Measurements from ENCODE around the gene CACNA1C. TPM values are rescaled to one million over a fixed set of nuclear protein-coding genes. Genes with fewer than 3 reads are reported as not detected.

The CACNA1C gene
- total RNA-seq, 4 donors from 2014 or later: 2.0 to 4.2 (median 2.5) TPM

DNA sequence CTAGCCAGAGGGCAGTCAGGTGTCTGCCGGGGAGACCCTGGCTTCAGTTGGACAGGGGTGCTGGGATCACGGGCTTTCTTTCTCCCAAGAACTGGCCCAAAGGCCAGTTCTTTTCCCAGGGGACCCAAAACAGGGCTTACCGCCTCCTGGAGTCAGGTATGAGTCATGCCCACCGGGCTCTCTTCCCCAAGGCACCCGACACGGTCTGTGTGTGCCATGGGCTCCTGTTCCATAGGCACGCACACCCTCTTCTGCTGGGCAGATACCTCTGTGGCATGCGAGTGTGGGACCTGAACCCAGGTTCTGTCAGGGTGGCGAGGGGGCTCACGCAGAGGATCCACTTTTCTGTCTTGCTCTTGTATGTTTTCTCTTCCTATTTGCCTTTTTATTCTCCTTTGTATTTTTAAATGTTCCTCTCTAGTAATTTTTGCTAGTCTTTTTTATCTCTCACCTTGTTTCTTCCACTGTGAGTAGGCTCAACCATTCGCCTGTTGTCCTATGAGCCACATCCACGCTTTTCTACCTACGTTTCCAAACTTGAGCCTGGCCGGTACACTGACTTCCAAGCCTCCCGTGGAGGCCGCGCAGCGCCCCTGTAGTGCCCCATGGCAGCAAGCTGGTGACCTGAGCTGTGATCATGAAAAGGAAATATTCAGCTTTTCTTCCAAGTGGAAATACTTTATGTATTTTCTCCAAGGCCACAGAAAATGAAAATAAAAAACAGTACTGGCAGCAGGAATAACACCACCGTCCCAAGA lies 362.2 kb downstream of the CACNA1C start:
- TF ChIP-seq, protein P1, sequence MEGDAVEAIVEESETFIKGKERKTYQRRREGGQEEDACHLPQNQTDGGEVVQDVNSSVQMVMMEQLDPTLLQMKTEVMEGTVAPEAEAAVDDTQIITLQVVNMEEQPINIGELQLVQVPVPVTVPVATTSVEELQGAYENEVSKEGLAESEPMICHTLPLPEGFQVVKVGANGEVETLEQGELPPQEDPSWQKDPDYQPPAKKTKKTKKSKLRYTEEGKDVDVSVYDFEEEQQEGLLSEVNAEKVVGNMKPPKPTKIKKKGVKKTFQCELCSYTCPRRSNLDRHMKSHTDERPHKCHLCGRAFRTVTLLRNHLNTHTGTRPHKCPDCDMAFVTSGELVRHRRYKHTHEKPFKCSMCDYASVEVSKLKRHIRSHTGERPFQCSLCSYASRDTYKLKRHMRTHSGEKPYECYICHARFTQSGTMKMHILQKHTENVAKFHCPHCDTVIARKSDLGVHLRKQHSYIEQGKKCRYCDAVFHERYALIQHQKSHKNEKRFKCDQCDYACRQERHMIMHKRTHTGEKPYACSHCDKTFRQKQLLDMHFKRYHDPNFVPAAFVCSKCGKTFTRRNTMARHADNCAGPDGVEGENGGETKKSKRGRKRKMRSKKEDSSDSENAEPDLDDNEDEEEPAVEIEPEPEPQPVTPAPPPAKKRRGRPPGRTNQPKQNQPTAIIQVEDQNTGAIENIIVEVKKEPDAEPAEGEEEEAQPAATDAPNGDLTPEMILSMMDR (IDR thresholded peaks at IDR 0.05): no peak
- no peak for TF ChIP-seq POLR2A (IDR thresholded peaks at IDR 0.05)
- DNase-seq: no peak
- H3K9me3 ChIP-seq: no peaks in the 10 kb centered on the region
- WGBS, 2 donors: 87 to 89% methylated on average over 19 of the region's 19 CpGs
- intact Hi-C loops (cut with DNase I): no loop called here
- no peak overlapping the region for H3K4me3 ChIP-seq (replicated peaks in 1 of 3)
- H3K27me3 ChIP-seq: no peaks in the 10 kb centered on the region
- no peak overlapping the region for H3K27ac ChIP-seq
- no peaks in the 10 kb centered on the region for H3K36me3 ChIP-seq
- H3K4me1 ChIP-seq: no peaks in the 10 kb centered on the region

DNA sequence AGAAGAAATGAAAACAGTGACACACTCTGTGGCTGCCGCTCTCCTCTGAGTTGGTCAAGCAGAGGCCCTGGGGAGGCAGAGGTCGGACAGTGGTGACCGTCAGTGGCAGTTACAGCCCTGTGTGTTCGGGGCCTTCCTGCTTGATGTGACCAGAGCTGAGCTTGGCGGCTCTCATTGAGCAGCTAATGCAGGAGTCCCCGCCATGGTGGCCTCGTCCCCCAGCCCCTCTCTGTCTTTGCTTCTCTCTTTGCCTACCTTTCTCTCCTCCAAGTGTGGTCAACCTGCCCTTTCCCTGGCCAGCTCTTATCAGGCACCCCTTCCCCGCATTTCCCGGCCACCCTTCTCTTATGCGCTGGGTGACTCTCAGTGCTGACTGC lies 362.8 kb downstream of the CACNA1C start:
- 81 to 86% methylated on average over 10 of the region's 10 CpGs for WGBS, 2 donors
- H3K4me3 ChIP-seq (replicated peaks in 1 of 3): no peak overlapping the region
- H3K4me1 ChIP-seq: no peaks in the 10 kb centered on the region
- intact Hi-C loops (cut with DNase I): no loop called here
- no peaks in the 10 kb centered on the region for H3K9me3 ChIP-seq
- no peak for TF ChIP-seq POLR2A (IDR thresholded peaks at IDR 0.05)
- TF ChIP-seq, protein P1 (IDR thresholded peaks at IDR 0.05): no peak
- no peaks in the 10 kb centered on the region for H3K27me3 ChIP-seq
- no peak for DNase-seq
- no peaks in the 10 kb centered on the region for H3K36me3 ChIP-seq
- no peak overlapping the region for H3K27ac ChIP-seq

- no peak for DNase-seq
- Histone ChIP-seq H3K27me3 (no peaks in the 10 kb centered on the region), H3K36me3 (no peaks in the 10 kb centered on the region), H3K4me3 (replicated peaks in 1 of 3) (no peak overlapping the region), H3K4me1 (no peaks in the 10 kb centered on the region), H3K9me3 (no peaks in the 10 kb centered on the region), H3K27ac (no peak overlapping the region)
- 83 to 87% methylated on average over 8 of the region's 8 CpGs for WGBS, 2 donors
- intact Hi-C loops (cut with DNase I): no loop called here
- no peak for TF ChIP-seq POLR2A (IDR thresholded peaks at IDR 0.05)
- TF ChIP-seq, protein P1 (IDR thresholded peaks at IDR 0.05): no peak
These were observed 363.4 kb downstream of the CACNA1C start for GRCh38 chr12:2416158-2416557.

DNA sequence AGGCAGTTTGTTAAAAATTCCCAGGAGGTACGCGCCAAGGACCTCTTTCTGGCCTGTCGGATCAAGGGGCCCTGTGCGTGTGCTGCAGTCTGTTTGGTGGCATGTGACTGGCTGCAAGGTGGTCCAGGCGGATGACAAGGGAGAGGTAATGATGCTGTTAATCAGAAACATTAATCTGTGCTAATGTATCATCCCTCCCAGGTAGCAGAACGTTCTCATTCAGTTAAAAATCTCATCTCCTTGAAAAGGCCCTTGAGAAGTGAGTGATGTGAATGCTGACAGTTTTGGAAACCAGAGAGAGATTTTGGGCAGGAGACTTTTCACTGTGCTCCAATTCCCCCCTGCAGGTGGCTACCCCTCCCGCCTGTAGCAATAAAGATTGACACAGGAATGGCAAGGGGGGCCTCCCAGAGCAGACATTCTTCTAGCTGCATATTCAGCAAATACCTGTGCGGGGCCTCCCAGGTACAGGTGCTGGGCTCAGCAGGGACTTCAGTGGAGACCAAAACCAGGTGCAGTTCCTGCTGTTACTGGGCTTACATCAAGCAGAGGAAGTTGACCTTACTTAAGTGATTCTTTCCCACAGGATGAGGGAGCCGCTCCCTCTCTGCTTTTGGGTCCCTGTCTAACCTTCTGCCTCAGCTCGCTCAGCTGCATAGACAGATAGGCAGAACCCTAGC lies 364.8 kb downstream of the CACNA1C start:
- no peak overlapping the region for H3K27ac ChIP-seq
- no peaks in the 10 kb centered on the region for H3K36me3 ChIP-seq
- DNase-seq: no peak
- H3K4me3 ChIP-seq (replicated peaks in 1 of 3): no peak overlapping the region
- no peaks in the 10 kb centered on the region for H3K27me3 ChIP-seq
- 95 to 96% methylated on average over 10 of the region's 10 CpGs for WGBS, 2 donors
- H3K9me3 ChIP-seq: no peaks in the 10 kb centered on the region
- no peaks in the 10 kb centered on the region for H3K4me1 ChIP-seq
- intact Hi-C loops (cut with DNase I): no loop called here
- no peak for TF ChIP-seq POLR2A (IDR thresholded peaks at IDR 0.05)
- TF ChIP-seq, protein P1 (IDR thresholded peaks at IDR 0.05): no peak

DNA sequence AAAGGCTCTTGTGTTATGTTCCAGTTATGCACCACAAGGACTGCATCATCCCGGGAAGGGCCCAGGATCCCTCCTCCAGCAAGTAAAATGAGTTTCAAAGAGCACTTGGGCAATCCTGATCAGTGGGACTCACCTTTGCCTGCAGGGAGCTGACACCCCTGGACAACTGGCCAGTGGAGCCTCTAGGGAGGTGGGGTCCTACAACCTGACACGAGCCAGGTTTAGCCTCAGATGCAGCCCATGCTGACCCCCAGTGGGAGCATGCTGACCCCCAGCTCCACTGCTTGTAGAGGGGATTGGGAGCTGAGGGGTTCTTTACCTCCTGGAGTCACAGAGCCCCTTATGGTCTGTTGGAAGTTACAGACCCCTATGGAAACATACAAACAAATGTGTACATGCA lies 365.8 kb downstream of the CACNA1C start:
- DNase-seq: no peak
- TF ChIP-seq POLR2A (IDR thresholded peaks at IDR 0.05): no peak
- TF ChIP-seq, protein P1 (IDR thresholded peaks at IDR 0.05): no peak
- Histone ChIP-seq H3K9me3 (no peaks in the 10 kb centered on the region), H3K27ac (no peak overlapping the region), H3K4me3 (replicated peaks in 1 of 3) (no peak overlapping the region), H3K27me3 (no peaks in the 10 kb centered on the region), H3K4me1 (no peaks in the 10 kb centered on the region), H3K36me3 (no peaks in the 10 kb centered on the region)
- intact Hi-C loops (cut with DNase I): no loop called here
- WGBS, 2 donors: 77 to 88% methylated on average over 2 of the region's 2 CpGs
